PFSK-1 (cell line): ENCODE results near the gene SEMA6D.

Source experiments
- FOXP2 ChIP-seq: optimal IDR thresholded peaks from 2 replicates; pipeline ENCODE3; 2011; ENCODE audit warnings: borderline replicate concordance, control low read depth, inconsistent platforms; ENCODE audit not compliant: insufficient read depth; ENCODE audit errors: extremely low read length, extremely low read depth
- POLR2AphosphoS5 ChIP-seq: IDR thresholded peaks from 2 replicates; pipeline ENCODE4 v1.6.1; 2012; ENCODE audit warnings: low read depth, mild to moderate bottlenecking, control low read depth, low read length, moderate library complexity
- SIN3A ChIP-seq: IDR thresholded peaks from 2 replicates; pipeline ENCODE4 v1.6.1; 2012; ENCODE audit warnings: mild to moderate bottlenecking, low read length, moderate library complexity, borderline replicate concordance; ENCODE audit not compliant: insufficient read depth
- TAF1 ChIP-seq: IDR thresholded peaks from 2 replicates; pipeline ENCODE4 v1.6.1; 2012; ENCODE audit warnings: low read length, control low read depth, borderline replicate concordance; ENCODE audit not compliant: insufficient read depth
- TF ChIP-seq, protein P1 (sequence below), 2 experiments: IDR thresholded peaks; 2 replicates each; pipeline versions ENCODE4 v1.6.1 to v1.8.0; 2011 to 2012; ENCODE audit warnings: low read depth in 2 of 2, low read length in 2 of 2, control low read depth in 1 of 2, inconsistent platforms in 1 of 2, mild to moderate bottlenecking in 1 of 2, moderate library complexity in 1 of 2; ENCODE audit not compliant: insufficient read depth in 1 of 2

SEMA6D gene

DNA sequence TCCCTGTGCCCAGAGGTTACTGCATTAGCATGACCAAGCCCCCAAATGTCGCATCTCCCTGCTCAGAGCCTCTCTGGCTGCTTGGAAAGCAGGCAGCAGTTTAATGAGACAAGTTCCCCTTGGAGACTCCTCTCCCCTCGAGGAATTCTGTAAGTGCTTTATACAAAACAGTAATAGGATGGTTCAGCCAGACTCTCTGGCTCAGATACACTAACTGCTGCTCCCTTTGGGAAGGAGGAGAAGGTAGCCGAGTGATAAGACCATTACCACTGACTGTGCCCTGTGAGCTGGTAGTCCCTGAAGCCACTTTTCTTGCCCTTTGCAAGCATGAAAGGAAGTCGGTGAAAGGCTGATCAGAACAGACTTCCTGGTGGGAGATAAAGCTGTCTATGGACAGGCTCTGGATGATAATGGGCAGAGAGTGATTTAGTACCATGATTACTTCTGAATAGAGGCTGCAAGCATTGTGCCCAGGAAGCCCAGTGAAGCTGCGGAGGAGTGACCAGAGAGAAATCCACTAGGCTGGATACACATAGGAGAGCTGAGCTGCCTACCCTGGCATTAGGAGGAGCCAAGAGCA is 100.8 kb downstream of the SEMA6D start:
- TF ChIP-seq SIN3A: no peak

- TF ChIP-seq, protein P1, sequence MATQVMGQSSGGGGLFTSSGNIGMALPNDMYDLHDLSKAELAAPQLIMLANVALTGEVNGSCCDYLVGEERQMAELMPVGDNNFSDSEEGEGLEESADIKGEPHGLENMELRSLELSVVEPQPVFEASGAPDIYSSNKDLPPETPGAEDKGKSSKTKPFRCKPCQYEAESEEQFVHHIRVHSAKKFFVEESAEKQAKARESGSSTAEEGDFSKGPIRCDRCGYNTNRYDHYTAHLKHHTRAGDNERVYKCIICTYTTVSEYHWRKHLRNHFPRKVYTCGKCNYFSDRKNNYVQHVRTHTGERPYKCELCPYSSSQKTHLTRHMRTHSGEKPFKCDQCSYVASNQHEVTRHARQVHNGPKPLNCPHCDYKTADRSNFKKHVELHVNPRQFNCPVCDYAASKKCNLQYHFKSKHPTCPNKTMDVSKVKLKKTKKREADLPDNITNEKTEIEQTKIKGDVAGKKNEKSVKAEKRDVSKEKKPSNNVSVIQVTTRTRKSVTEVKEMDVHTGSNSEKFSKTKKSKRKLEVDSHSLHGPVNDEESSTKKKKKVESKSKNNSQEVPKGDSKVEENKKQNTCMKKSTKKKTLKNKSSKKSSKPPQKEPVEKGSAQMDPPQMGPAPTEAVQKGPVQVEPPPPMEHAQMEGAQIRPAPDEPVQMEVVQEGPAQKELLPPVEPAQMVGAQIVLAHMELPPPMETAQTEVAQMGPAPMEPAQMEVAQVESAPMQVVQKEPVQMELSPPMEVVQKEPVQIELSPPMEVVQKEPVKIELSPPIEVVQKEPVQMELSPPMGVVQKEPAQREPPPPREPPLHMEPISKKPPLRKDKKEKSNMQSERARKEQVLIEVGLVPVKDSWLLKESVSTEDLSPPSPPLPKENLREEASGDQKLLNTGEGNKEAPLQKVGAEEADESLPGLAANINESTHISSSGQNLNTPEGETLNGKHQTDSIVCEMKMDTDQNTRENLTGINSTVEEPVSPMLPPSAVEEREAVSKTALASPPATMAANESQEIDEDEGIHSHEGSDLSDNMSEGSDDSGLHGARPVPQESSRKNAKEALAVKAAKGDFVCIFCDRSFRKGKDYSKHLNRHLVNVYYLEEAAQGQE (IDR thresholded peaks at IDR 0.05; ENCODE audit: insufficient read depth in 1 of 2, low read depth in 2 of 2, low read length in 2 of 2): no peak
- TF ChIP-seq POLR2AphosphoS5 (no peak), FOXP2 (no peak), SIN3A (no peak), TAF1 (no peak)
Measured at GRCh38 chr15:47819158-47819557, 101.9 kb downstream of the SEMA6D start.

DNA sequence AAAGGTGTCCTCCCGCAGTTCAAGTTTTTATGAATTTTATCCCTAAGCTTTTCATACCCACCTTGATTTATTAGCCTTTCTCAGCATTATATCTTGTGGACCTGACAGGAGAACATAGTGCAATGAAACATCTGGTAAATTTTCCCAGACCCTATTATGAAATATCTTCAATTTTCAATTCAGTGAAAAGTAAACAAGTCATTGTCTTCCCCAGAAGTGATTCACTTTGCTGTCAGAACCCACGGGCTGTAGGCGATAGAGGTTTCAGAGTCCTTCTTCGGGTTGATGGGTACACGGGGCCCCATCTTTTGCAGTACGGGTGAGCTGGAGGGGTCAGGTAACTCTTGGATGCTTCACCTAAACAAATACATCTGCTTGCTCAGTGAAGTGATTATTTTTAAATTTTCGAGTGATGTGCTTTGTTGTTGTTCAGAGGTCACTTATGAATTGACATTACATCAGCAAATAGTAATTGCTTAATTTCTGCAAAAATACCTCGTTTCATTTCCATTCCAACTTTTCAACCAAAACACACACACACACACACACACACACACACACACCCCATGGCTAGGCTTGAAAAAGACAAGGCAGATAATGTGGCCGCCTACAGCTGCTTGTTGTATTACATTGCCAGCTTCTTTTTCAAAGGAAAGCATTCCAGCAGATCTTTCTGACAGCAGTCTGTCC is 102.9 kb downstream of the SEMA6D start:
- TF ChIP-seq TAF1 (no peak), SIN3A (no peak), FOXP2 (no peak), POLR2AphosphoS5 (no peak)
- TF ChIP-seq, protein P1 (IDR thresholded peaks at IDR 0.05; ENCODE audit: insufficient read depth in 1 of 2, low read depth in 2 of 2, low read length in 2 of 2): no peak

- TF ChIP-seq TAF1 (no peak), FOXP2 (no peak), POLR2AphosphoS5 (no peak), SIN3A (no peak)
- TF ChIP-seq, protein P1 (IDR thresholded peaks at IDR 0.05; ENCODE audit: insufficient read depth in 1 of 2, low read depth in 2 of 2, low read length in 2 of 2): no peak
Measured at GRCh38 chr15:47820747-47821319, 103.5 kb downstream of the SEMA6D start.

GRCh38 chr15:47822048-47822447 is 104.7 kb downstream of the SEMA6D start:
- TF ChIP-seq, protein P1 (IDR thresholded peaks at IDR 0.05; ENCODE audit: insufficient read depth in 1 of 2, low read depth in 2 of 2, low read length in 2 of 2): no peak
- TF ChIP-seq FOXP2 (no peak), SIN3A (no peak), TAF1 (no peak), POLR2AphosphoS5 (no peak)
